Naive B cell (primary cell): ENCODE data around the gene ATP11A. TPM values are rescaled to one million over a fixed set of nuclear protein-coding genes. Genes with fewer than 3 reads are reported as not detected.

Experiments used
- ATAC-seq, 2 donors: fragments of 150-1000 bp; cut with Tn5 transposase; 2 replicates each; pipeline ENCODE4 v1.10.0; 2021; ENCODE audit warnings: low read depth in 2 of 2, mild to moderate bottlenecking in 2 of 2, moderate library complexity in 2 of 2
- DNase-seq: peaks from one replicate; pipeline ENCODE4 v3.0.0; 2022
- H3K27ac Mint-ChIP-seq, 6 donors: one replicate each; pipeline ENCODE4 v1.8.0; 2020 to 2022; ENCODE audit warnings: mild to moderate bottlenecking in 6 of 6, mixed read lengths in 6 of 6, moderate library complexity in 5 of 6, inconsistent platforms in 2 of 6
- H3K27me3 Mint-ChIP-seq, 3 donors: one replicate each; pipeline ENCODE4 v1.8.0; 2021 to 2022; ENCODE audit warnings: mixed read lengths in 3 of 3, mild to moderate bottlenecking in 1 of 3
- H3K36me3 Mint-ChIP-seq, 2 donors: one replicate each; pipeline ENCODE4 v1.8.0; 2020 to 2022; ENCODE audit warnings: mixed read lengths in 2 of 2, inconsistent platforms in 1 of 2, mild to moderate bottlenecking in 1 of 2
- H3K4me1 Mint-ChIP-seq, 3 donors: one replicate each; pipeline ENCODE4 v1.8.0; 2020 to 2022; ENCODE audit warnings: mixed read lengths in 3 of 3, inconsistent platforms in 1 of 3, mild to moderate bottlenecking in 1 of 3, moderate library complexity in 1 of 3
- H3K4me3 Mint-ChIP-seq, 8 donors: one replicate each; pipeline ENCODE4 v1.8.0; 2020 to 2022; ENCODE audit warnings: mild to moderate bottlenecking in 8 of 8, mixed read lengths in 8 of 8, moderate library complexity in 8 of 8, inconsistent platforms in 2 of 8
- H3K9me3 Mint-ChIP-seq, 7 donors: one replicate each; pipeline ENCODE4 v1.8.0; 2020 to 2022; ENCODE audit warnings: mixed read lengths in 7 of 7, mild to moderate bottlenecking in 5 of 7, inconsistent platforms in 2 of 7, moderate library complexity in 1 of 7
- polyA plus RNA-seq, 6 donors: library from polyadenylated mRNA; unstranded; fragments of 300-500 nt; fragmentation: Illumina TruSeq; gene quantifications; one replicate each; pipeline ENCODE4 v1.2.3, GENCODE V29; 2021; ENCODE audit warnings: low read depth in 6 of 6

The ATP11A gene
- polyA plus RNA-seq, 6 donors from 2014 or later, result 7.9 to 23.3 (median 12.9) TPM

- no peaks in the 10 kb centered on the region for H3K9me3 Mint-ChIP-seq
- no peaks in the 10 kb centered on the region for H3K36me3 Mint-ChIP-seq
- H3K27me3 Mint-ChIP-seq, result peaks cover 14 to 23% (median 21%) of the 10 kb centered on the region in 3 donors
- ATAC-seq (no peak), DNase-seq (no peak)
- H3K27ac Mint-ChIP-seq, result peak overlapping the region in 2 of 6 donors; percentile 45 to 56
- no peak overlapping the region for H3K4me3 Mint-ChIP-seq
- no peaks in the 10 kb centered on the region for H3K4me1 Mint-ChIP-seq
Observed at GRCh38 chr13:112653071-112653470, 36.8 kb upstream of the ATP11A start.

GRCh38 chr13:112655913-112656312, 33.9 kb upstream of the ATP11A start:
- DNase-seq, result no peak
- ATAC-seq, result no peak
- H3K4me1 Mint-ChIP-seq, result no peaks in the 10 kb centered on the region
- H3K36me3 Mint-ChIP-seq, result no peaks in the 10 kb centered on the region
- peaks cover 0 to under 1% (median 0%) of the 10 kb centered on the region in 7 donors for H3K9me3 Mint-ChIP-seq
- no peak overlapping the region for H3K4me3 Mint-ChIP-seq
- H3K27ac Mint-ChIP-seq, result no peak overlapping the region
- peaks cover 11 to 17% (median 12%) of the 10 kb centered on the region in 3 donors for H3K27me3 Mint-ChIP-seq

- DNase-seq (no peak), ATAC-seq (no peak)
- peaks cover 0 to 10% (median 5%) of the 10 kb centered on the region in 7 donors for H3K9me3 Mint-ChIP-seq
- peaks cover 0 to 7% of the 10 kb centered on the region in 2 donors for H3K36me3 Mint-ChIP-seq
- H3K27ac Mint-ChIP-seq, result no peak overlapping the region
- H3K4me3 Mint-ChIP-seq, result no peak overlapping the region
- peaks cover 2 to 4% (median 4%) of the 10 kb centered on the region in 3 donors for H3K27me3 Mint-ChIP-seq
- H3K4me1 Mint-ChIP-seq, result no peaks in the 10 kb centered on the region
Observed at GRCh38 chr13:112657850-112658445, 31.9 kb upstream of the ATP11A start.

- H3K4me3 Mint-ChIP-seq, result no peak overlapping the region
- H3K36me3 Mint-ChIP-seq, result peaks cover 0 to 7% of the 10 kb centered on the region in 2 donors
- no peak for DNase-seq
- no peak overlapping the region for H3K27ac Mint-ChIP-seq
- peaks cover 0 to 4% (median 0%) of the 10 kb centered on the region in 3 donors for H3K27me3 Mint-ChIP-seq
- H3K9me3 Mint-ChIP-seq, result peaks cover 0 to 10% (median 5%) of the 10 kb centered on the region in 7 donors
- ATAC-seq, result no peak
- H3K4me1 Mint-ChIP-seq, result no peaks in the 10 kb centered on the region
Observed at GRCh38 chr13:112658808-112659207, 31.0 kb upstream of the ATP11A start.

- no peak for ATAC-seq
- peaks cover 0 to 10% (median 5%) of the 10 kb centered on the region in 7 donors for H3K9me3 Mint-ChIP-seq
- peaks cover 0 to 7% of the 10 kb centered on the region in 2 donors for H3K36me3 Mint-ChIP-seq
- H3K4me1 Mint-ChIP-seq, result no peaks in the 10 kb centered on the region
- H3K27me3 Mint-ChIP-seq, result peaks cover 0 to 6% (median 4%) of the 10 kb centered on the region in 3 donors
- no peak overlapping the region for H3K4me3 Mint-ChIP-seq
- no peak for DNase-seq
- H3K27ac Mint-ChIP-seq, result no peak overlapping the region
Observed at GRCh38 chr13:112661291-112661690, 28.5 kb upstream of the ATP11A start.

GRCh38 chr13:112664501-112665203, 25.2 kb upstream of the ATP11A start:
- no peak overlapping the region for H3K4me3 Mint-ChIP-seq
- DNase-seq (no peak), ATAC-seq (no peak)
- no peak overlapping the region for H3K27ac Mint-ChIP-seq
- peaks cover 0 to 7% of the 10 kb centered on the region in 2 donors for H3K36me3 Mint-ChIP-seq
- peaks cover 0 to 6% (median 4%) of the 10 kb centered on the region in 3 donors for H3K27me3 Mint-ChIP-seq
- no peaks in the 10 kb centered on the region for H3K4me1 Mint-ChIP-seq
- peaks cover 0 to 10% (median 5%) of the 10 kb centered on the region in 7 donors for H3K9me3 Mint-ChIP-seq

GRCh38 chr13:112668924-112669323, 20.9 kb upstream of the ATP11A start:
- Mint-ChIP-seq H3K9me3 (no peaks in the 10 kb centered on the region), H3K27me3 (peaks cover 1 to 29% (median 21%) of the 10 kb centered on the region in 3 donors), H3K4me3 (peak overlapping the region in 2 of 8 donors; percentile 23 to 48), H3K36me3 (no peaks in the 10 kb centered on the region), H3K27ac (peak overlapping the region in 1 of 6 donors; percentile 59), H3K4me1 (no peaks in the 10 kb centered on the region)
- ATAC-seq (no peak), DNase-seq (no peak)

GRCh38 chr13:112669881-112670499, 19.8 kb upstream of the ATP11A start:
- Mint-ChIP-seq H3K4me3 (no peak overlapping the region), H3K36me3 (no peaks in the 10 kb centered on the region)
- ATAC-seq, result no peak

GRCh38 chr13:112670864-112671263, 19.0 kb upstream of the ATP11A start:
- no peak for ATAC-seq
- Mint-ChIP-seq H3K4me1 (no peaks in the 10 kb centered on the region), H3K27me3 (peaks cover 9 to 37% (median 36%) of the 10 kb centered on the region in 3 donors), H3K9me3 (no peaks in the 10 kb centered on the region), H3K27ac (no peak overlapping the region), H3K36me3 (no peaks in the 10 kb centered on the region), H3K4me3 (no peak overlapping the region)
- no peak for DNase-seq

More at GRCh38 chr13:112669881-112670499, 19.8 kb upstream of the ATP11A start:
- DNase-seq, result no peak
- Mint-ChIP-seq H3K27me3 (peaks cover 4 to 30% (median 29%) of the 10 kb centered on the region in 3 donors), H3K4me1 (no peaks in the 10 kb centered on the region), H3K9me3 (no peaks in the 10 kb centered on the region), H3K27ac (no peak overlapping the region)

GRCh38 chr13:112671359-112671758, 18.5 kb upstream of the ATP11A start:
- Mint-ChIP-seq H3K27me3 (peaks cover 12 to 42% (median 41%) of the 10 kb centered on the region in 3 donors), H3K4me3 (no peak overlapping the region), H3K4me1 (no peaks in the 10 kb centered on the region), H3K27ac (no peak overlapping the region), H3K36me3 (no peaks in the 10 kb centered on the region), H3K9me3 (no peaks in the 10 kb centered on the region)
- DNase-seq, result no peak
- ATAC-seq, result no peak

GRCh38 chr13:112672651-112673284, 17.1 kb upstream of the ATP11A start:
- no peaks in the 10 kb centered on the region for H3K36me3 Mint-ChIP-seq
- ATAC-seq (no peak), DNase-seq (no peak)
- no peak overlapping the region for H3K4me3 Mint-ChIP-seq
- peak overlapping the region in 1 of 6 donors; percentile 55 for H3K27ac Mint-ChIP-seq
- peaks cover 17 to 52% (median 44%) of the 10 kb centered on the region in 3 donors for H3K27me3 Mint-ChIP-seq
- H3K4me1 Mint-ChIP-seq, result no peaks in the 10 kb centered on the region
- no peaks in the 10 kb centered on the region for H3K9me3 Mint-ChIP-seq

GRCh38 chr13:112674412-112675365, 15.1 kb upstream of the ATP11A start:
- no peak overlapping the region for H3K27ac Mint-ChIP-seq
- no peak overlapping the region for H3K4me3 Mint-ChIP-seq
- no peaks in the 10 kb centered on the region for H3K36me3 Mint-ChIP-seq
- H3K27me3 Mint-ChIP-seq, result peaks cover 17 to 52% (median 44%) of the 10 kb centered on the region in 3 donors
- ATAC-seq (no peak), DNase-seq (no peak)
- no peaks in the 10 kb centered on the region for H3K9me3 Mint-ChIP-seq
- H3K4me1 Mint-ChIP-seq, result no peaks in the 10 kb centered on the region
